GM13977 (cell line): Measurements from ENCODE around the gene PCDH15.

ENCODE experiments used
- DNase-seq: peaks from one replicate; pipeline ENCODE4 v3.0.0; 2012; ENCODE audit warnings: low spot score
- in situ Hi-C: fragments of 300-500 bp; cut with MboI; formaldehyde crosslinking; loops from one replicate; pipeline ENCODE4 v1.12.0; 2022; ENCODE audit warnings: low sequenced_read_pairs, low pct_unique_long_range_greater_than_20kb, mixed read lengths, inconsistent platforms; ENCODE audit not compliant: unreplicated experiment
- TF ChIP-seq, protein P1 (sequence below): IDR thresholded peaks from 2 replicates; pipeline ENCODE4 v1.5.1; 2012; ENCODE audit warnings: mild to moderate bottlenecking, control low read depth; ENCODE audit not compliant: insufficient read depth; ENCODE audit errors: extremely low read depth, missing control alignments

PCDH15 gene

DNA sequence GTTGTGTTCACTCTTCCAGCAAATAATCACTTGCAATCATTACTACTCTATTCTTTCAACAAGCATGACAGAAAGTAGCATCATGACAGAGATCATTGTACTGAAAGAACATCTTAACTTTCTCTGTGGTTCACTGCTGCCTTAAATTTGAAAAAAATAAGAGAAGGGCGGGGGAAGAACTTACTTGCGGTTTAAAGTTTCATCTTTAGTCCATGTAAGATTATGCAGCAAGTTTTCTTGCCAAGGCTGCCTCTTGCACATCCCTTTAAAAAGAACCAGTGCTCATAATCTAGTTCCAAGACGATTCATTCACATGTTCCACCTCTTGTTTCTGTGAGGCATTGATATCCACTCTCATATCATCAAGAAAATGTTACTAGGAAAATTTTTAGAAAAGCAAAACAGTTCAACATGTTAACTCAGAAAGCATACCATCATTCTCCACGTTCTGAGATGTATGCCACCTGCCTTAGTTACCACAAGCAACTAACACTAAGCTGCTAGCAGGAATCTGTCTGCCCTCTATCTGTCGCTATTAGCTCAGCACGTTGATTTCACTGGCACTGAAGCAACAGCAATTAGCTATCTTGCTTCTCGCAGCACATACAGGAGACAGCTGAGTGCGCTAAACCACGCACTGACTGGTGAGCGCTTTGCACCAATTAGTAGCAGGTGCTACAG, at the start of gene PCDH15:
Gene PCDH15, minus strand, starts transcription at position 491 of the 681 bp plus-strand sequence. CDS start 136,969 bp downstream, outside the sequence.
- TF ChIP-seq, protein P1, sequence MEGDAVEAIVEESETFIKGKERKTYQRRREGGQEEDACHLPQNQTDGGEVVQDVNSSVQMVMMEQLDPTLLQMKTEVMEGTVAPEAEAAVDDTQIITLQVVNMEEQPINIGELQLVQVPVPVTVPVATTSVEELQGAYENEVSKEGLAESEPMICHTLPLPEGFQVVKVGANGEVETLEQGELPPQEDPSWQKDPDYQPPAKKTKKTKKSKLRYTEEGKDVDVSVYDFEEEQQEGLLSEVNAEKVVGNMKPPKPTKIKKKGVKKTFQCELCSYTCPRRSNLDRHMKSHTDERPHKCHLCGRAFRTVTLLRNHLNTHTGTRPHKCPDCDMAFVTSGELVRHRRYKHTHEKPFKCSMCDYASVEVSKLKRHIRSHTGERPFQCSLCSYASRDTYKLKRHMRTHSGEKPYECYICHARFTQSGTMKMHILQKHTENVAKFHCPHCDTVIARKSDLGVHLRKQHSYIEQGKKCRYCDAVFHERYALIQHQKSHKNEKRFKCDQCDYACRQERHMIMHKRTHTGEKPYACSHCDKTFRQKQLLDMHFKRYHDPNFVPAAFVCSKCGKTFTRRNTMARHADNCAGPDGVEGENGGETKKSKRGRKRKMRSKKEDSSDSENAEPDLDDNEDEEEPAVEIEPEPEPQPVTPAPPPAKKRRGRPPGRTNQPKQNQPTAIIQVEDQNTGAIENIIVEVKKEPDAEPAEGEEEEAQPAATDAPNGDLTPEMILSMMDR, result peak; percentile 31
- in situ Hi-C loops, result no loop called here
- DNase-seq, result peak; percentile 4

DNA sequence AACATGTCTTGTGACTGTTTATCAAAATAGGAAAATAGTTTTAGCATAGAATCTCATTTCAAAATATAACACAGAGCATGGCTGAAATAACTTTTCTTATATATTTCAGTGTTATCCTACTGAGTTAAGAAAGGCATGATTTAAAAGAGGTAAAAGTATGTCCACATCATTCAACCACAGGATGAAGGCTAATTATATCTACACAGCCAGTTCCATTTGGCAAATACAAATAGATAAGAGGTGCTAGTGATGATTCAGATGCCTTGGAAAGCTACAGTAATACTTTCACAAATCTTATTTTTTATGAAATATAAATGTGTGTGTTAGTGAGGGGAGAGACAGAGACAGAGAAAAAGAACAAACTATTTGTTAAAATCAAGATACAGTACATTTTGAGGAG, 42.9 kb upstream of the PCDH15 start:
- no peak for DNase-seq
- TF ChIP-seq, protein P1, result no peak
- in situ Hi-C loops, result no loop called here

DNA sequence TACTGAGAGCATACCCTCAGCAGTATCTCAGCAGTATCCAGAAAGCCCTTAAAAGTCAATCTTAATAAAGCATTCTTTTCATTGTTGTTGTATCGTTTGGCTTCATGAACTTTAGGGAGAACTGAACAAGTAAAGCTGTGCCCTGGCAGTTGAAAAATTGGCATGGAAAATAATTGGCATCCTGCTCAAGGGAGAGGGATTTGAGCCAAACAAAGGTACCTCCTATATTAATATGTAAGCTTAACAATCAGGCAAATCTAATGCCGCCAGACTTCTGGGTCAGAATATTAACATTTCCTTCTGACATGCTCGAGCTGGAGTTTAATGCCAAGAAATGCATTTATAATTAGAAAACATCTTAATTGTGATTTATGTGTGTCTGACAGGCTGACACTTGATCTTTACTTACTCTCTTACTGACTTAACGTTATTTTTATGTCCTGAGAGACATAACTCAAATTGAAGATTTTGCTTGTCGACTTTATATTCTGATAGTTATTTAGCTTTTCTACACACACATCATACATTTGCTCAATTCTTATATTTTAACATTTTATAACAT, 42.1 kb upstream of the PCDH15 start:
- TF ChIP-seq, protein P1, result no peak
- in situ Hi-C loops, result no loop called here
- DNase-seq, result no peak

DNA sequence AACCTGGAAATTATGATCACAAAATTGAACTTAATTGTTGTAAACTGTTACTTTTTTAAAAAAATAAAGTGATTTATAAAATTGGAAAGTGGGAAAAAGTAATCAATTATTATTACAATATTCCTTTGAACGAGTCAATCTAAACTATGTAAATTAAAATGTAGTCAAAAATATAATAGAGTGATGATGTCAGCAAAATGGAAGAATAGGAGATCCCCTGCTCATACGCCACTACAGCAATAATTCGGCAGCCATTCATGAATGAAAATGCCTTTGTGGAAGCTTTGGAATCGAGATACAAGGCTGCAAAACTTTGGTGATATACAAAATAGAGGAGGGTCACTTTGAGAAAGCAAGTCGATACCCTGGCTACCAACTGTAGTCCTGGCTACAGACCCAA, 36.4 kb upstream of the PCDH15 start:
- DNase-seq, result no peak
- in situ Hi-C loops, result no loop called here
- TF ChIP-seq, protein P1, result no peak

DNA sequence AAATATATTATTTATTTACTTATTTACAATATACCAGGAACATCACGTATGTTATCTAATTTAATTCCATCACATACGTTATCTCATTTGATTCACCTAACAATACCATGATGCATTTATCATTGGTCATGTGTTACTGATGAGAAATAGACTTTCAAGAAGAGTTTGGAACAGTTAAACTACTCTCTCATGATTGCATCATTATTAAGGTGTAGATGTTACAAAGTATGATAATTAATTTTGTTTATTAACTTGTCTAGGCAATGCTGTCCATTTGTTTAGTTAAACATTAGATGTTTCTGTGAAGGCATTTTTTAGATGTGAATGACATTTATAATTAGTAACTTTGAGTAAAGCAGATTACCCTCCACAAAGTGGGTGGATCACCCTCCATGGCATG, 32.0 kb upstream of the PCDH15 start:
- DNase-seq, result no peak
- TF ChIP-seq, protein P1, result no peak
- in situ Hi-C loops, result no loop called here

DNA sequence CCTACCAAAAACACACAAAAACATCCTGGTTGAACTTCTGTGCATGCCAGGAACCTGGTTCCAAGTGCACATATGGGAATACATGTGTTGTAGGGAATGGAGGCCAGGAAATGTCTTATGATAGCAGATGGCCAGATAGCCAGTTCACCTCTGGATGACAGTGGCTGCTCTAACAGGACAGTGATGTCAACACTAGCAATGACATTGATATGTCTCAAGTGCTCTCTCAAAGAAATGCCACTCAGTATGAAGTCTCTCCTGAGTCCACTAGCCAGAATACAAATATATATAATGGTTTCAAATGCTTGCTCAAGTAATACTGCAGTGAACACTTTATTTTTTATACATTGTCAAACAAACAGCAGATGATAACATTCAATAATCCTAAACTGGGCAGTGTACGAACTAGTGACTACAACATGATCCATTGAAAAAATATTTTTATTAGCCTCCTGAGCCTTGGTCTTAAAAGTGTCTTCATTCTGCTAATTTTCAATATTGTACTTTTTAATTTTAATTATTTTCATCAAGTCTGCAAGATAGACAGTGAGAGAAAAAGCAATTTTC, 26.0 kb upstream of the PCDH15 start:
- TF ChIP-seq, protein P1, result no peak
- in situ Hi-C loops, result no loop called here
- DNase-seq, result no peak
